Endodermal cell (in vitro differentiated cells): ENCODE measurements around the gene IGFBPL1. TPM values are rescaled to one million over a fixed set of nuclear protein-coding genes. Genes with fewer than 3 reads are reported as not detected.

Experiments used
- DNase-seq: peaks from one replicate; pipeline ENCODE4 v3.0.0-alpha.2; 2017
- H3K27ac ChIP-seq: 2 replicates; pipeline ENCODE4 v1.5.1; 2013; ENCODE audit warnings: mild to moderate bottlenecking, low read depth, low read length, moderate library complexity
- H3K27me3 ChIP-seq: 2 replicates; pipeline ENCODE4 v1.6.1; 2013; ENCODE audit warnings: mild to moderate bottlenecking, low read length, moderate library complexity; ENCODE audit not compliant: insufficient read depth, control insufficient read depth, poor library complexity, severe bottlenecking
- H3K36me3 ChIP-seq: 2 replicates; pipeline ENCODE4 v1.7.0; 2013; ENCODE audit warnings: mild to moderate bottlenecking, low read length, moderate library complexity; ENCODE audit not compliant: control insufficient read depth, insufficient read depth
- H3K4me1 ChIP-seq: one replicate; pipeline ENCODE4 v1.7.0; 2013; ENCODE audit warnings: low read length; ENCODE audit not compliant: control insufficient read depth, insufficient read depth
- H3K4me3 ChIP-seq: 2 replicates; pipeline ENCODE4 v1.5.1; 2013; ENCODE audit warnings: mild to moderate bottlenecking, low read length, moderate library complexity
- H3K9ac ChIP-seq: 2 replicates; pipeline ENCODE4 v1.6.1; 2013; ENCODE audit warnings: mild to moderate bottlenecking, low read length, moderate library complexity; ENCODE audit not compliant: poor library complexity, severe bottlenecking; ENCODE audit errors: extremely low read depth
- H3K9me3 ChIP-seq: 2 replicates; pipeline ENCODE4 v1.6.1; 2013; ENCODE audit warnings: mild to moderate bottlenecking, low read length, moderate library complexity; ENCODE audit not compliant: control insufficient read depth
- H3K27ac Mint-ChIP-seq: 2 replicates; pipeline ENCODE4 v1.8.0; 2020; ENCODE audit warnings: mixed read lengths
- H3K27me3 Mint-ChIP-seq: 2 replicates; pipeline ENCODE4 v1.8.0; 2021; ENCODE audit warnings: mild to moderate bottlenecking, mixed read lengths; ENCODE audit not compliant: insufficient read depth
- H3K36me3 Mint-ChIP-seq: 2 replicates; pipeline ENCODE4 v1.8.0; 2020; ENCODE audit warnings: low read depth, mixed read lengths
- H3K4me1 Mint-ChIP-seq: 2 replicates; pipeline ENCODE4 v1.8.0; 2020; ENCODE audit warnings: mixed read lengths
- H3K4me3 Mint-ChIP-seq: 2 replicates; pipeline ENCODE4 v1.8.0; 2020; ENCODE audit warnings: mild to moderate bottlenecking, moderate library complexity, mixed read lengths
- H3K9me3 Mint-ChIP-seq: 2 replicates; pipeline ENCODE4 v1.8.0; 2020; ENCODE audit warnings: mild to moderate bottlenecking, mixed read lengths
- CTCF ChIP-seq: fragments of 200-600 bp; sonication (generic); conservative IDR thresholded peaks from 2 replicates; pipeline ENCODE4 v1.5.0; 2021; ENCODE audit warnings: antibody characterized with exemption, mild to moderate bottlenecking
- WGBS, 2 experiments: methylation state at CpG; one replicate each; pipeline versions ENCODE4 v1.1.5 to v1.1.7; 2013; ENCODE audit warnings: missing lambda C conversion rate in 2 of 2, mixed read lengths in 1 of 2; ENCODE audit not compliant: insufficient coverage in 1 of 2, insufficient read length in 1 of 2; 5-methylcytosine and 5-hydroxymethylcytosine counted together
- total RNA-seq, 2 donors: library from RNA; stranded (reverse); fragmentation: NEBNext Ultra II Directional in 1 of 2; extraction: Animal tissue kit (Norgen Biotek cat#: 25700) in 1 of 2; gene quantifications; 2 replicates in 1 of 2; 3 replicates in 1 of 2; pipeline ENCODE4 v1.2.1, GENCODE V29; 2021

IGFBPL1 gene
- total RNA-seq, 2 donors from 2014 or later, result 40.5 to 90.3 TPM

- H3K9ac ChIP-seq, result no peak overlapping the region
- no peak overlapping the region for H3K27ac ChIP-seq
- no peaks in the 10 kb centered on the region for H3K36me3 Mint-ChIP-seq
- H3K4me3 Mint-ChIP-seq, result no peak overlapping the region
- H3K27ac Mint-ChIP-seq, result no peak overlapping the region
- H3K27me3 ChIP-seq, result peaks cover 5% of the 10 kb centered on the region
- H3K9me3 Mint-ChIP-seq, result peaks cover 8% of the 10 kb centered on the region
- DNase-seq, result peak; percentile 42
- H3K36me3 ChIP-seq, result no peaks in the 10 kb centered on the region
- WGBS, 2 experiments, result 93 to 94% methylated on average over 4 to 5 of the region's 5 CpGs
- H3K4me1 Mint-ChIP-seq, result peaks cover 32% of the 10 kb centered on the region
- peaks cover 32% of the 10 kb centered on the region for H3K27me3 Mint-ChIP-seq
- H3K4me1 ChIP-seq, result peaks cover 21% of the 10 kb centered on the region
- H3K4me3 ChIP-seq, result no peak overlapping the region
- peaks cover 6% of the 10 kb centered on the region for H3K9me3 ChIP-seq
- no peak for TF ChIP-seq CTCF
Measured at GRCh38 chr9:38363589-38363925, 60.7 kb downstream of the IGFBPL1 start.

GRCh38 chr9:38362852-38363588 is 61.2 kb downstream of the IGFBPL1 start:
- Histone ChIP-seq H3K27me3 (peaks cover 5% of the 10 kb centered on the region), H3K9me3 (peaks cover 6% of the 10 kb centered on the region), H3K4me1 (peaks cover 21% of the 10 kb centered on the region), H3K9ac (no peak overlapping the region), H3K4me3 (no peak overlapping the region), H3K27ac (no peak overlapping the region), H3K36me3 (no peaks in the 10 kb centered on the region)
- H3K4me1 Mint-ChIP-seq, result peaks cover 32% of the 10 kb centered on the region
- H3K4me3 Mint-ChIP-seq, result no peak overlapping the region
- H3K27me3 Mint-ChIP-seq, result peaks cover 32% of the 10 kb centered on the region
- H3K36me3 Mint-ChIP-seq, result no peaks in the 10 kb centered on the region
- DNase-seq, result peak; percentile 60
- WGBS, 2 experiments, result 70 to 87% methylated on average over 12 to 21 of the region's 21 CpGs
- peaks cover 8% of the 10 kb centered on the region for H3K9me3 Mint-ChIP-seq
- H3K27ac Mint-ChIP-seq, result no peak overlapping the region
- peak; percentile 78 for TF ChIP-seq CTCF

GRCh38 chr9:38361473-38361850 is 62.8 kb downstream of the IGFBPL1 start:
- peak; percentile 62 for DNase-seq
- Mint-ChIP-seq H3K27me3 (peaks cover 32% of the 10 kb centered on the region), H3K36me3 (no peaks in the 10 kb centered on the region), H3K27ac (no peak overlapping the region), H3K4me1 (peaks cover 37% of the 10 kb centered on the region), H3K4me3 (no peak overlapping the region), H3K9me3 (peaks cover 8% of the 10 kb centered on the region)
- TF ChIP-seq CTCF, result no peak
- Histone ChIP-seq H3K9me3 (peaks cover 6% of the 10 kb centered on the region), H3K9ac (no peak overlapping the region), H3K36me3 (no peaks in the 10 kb centered on the region), H3K4me1 (peaks cover 21% of the 10 kb centered on the region), H3K27ac (no peak overlapping the region), H3K27me3 (peaks cover 5% of the 10 kb centered on the region), H3K4me3 (no peak overlapping the region)
- 77 to 83% methylated on average over 4 to 6 of the region's 6 CpGs for WGBS, 2 experiments
